KMS-11 (cell line): ENCODE data around the gene CLDN4.

Experiments
- H2AFZ ChIP-seq: fragments of 200-600 bp; sonication (generic); 2 replicates; pipeline ENCODE4 v1.6.1; 2016; ENCODE audit warnings: antibody characterized with exemption, mixed run types, low read depth
- H3K27ac ChIP-seq: fragments of 200-600 bp; sonication (generic); 2 replicates; pipeline ENCODE4 v1.6.1; 2016; ENCODE audit warnings: mild to moderate bottlenecking, mixed run types
- H3K27me3 ChIP-seq: fragments of 200-600 bp; sonication (generic); 2 replicates; pipeline ENCODE4 v1.6.1; 2017; ENCODE audit warnings: mild to moderate bottlenecking, low read depth, mixed run types, moderate library complexity; ENCODE audit not compliant: insufficient read depth
- H3K36me3 ChIP-seq: fragments of 200-600 bp; sonication (generic); 2 replicates; pipeline ENCODE4 v1.6.1; 2017; ENCODE audit warnings: mild to moderate bottlenecking, mixed run types; ENCODE audit not compliant: insufficient read depth
- H3K4me1 ChIP-seq: fragments of 200-600 bp; sonication (generic); 2 replicates; pipeline ENCODE4 v1.6.1; 2016; ENCODE audit warnings: mild to moderate bottlenecking, low read depth, mixed run types; ENCODE audit not compliant: poor library complexity, severe bottlenecking
- H3K4me2 ChIP-seq: fragments of 200-600 bp; sonication (generic); 2 replicates; pipeline ENCODE4 v1.7.0; 2016; ENCODE audit warnings: mild to moderate bottlenecking, mixed run types
- H3K4me3 ChIP-seq: fragments of 200-600 bp; sonication (generic); IDR thresholded peaks from 2 replicates; pipeline ENCODE4 v1.6.1; 2017; ENCODE audit warnings: low read depth, low read length, mixed read lengths; ENCODE audit not compliant: insufficient read depth
- H3K79me2 ChIP-seq: fragments of 200-600 bp; sonication (generic); 2 replicates; pipeline ENCODE4 v1.6.1; 2016; ENCODE audit warnings: low read depth, mixed run types; ENCODE audit not compliant: insufficient read depth
- H3K9ac ChIP-seq: fragments of 200-600 bp; sonication (generic); 2 replicates; pipeline ENCODE4 v1.6.1; 2016; ENCODE audit warnings: mild to moderate bottlenecking, mixed run types
- H4K20me1 ChIP-seq: fragments of 200-600 bp; sonication (generic); 2 replicates; pipeline ENCODE4 v1.6.1; 2016; ENCODE audit warnings: mild to moderate bottlenecking, mixed run types; ENCODE audit not compliant: insufficient read depth
- CTCF ChIP-seq: fragments of 200-600 bp; sonication (generic); conservative IDR thresholded peaks from 2 replicates; pipeline ENCODE4 v1.6.1; 2017; ENCODE audit warnings: low read depth, mild to moderate bottlenecking, antibody characterized with exemption, low read length, moderate library complexity, mixed read lengths

CLDN4 gene

GRCh38 chr7:73828972-73829371, 1.8 kb upstream of the CLDN4 start:
- Histone ChIP-seq H3K27ac (no peak overlapping the region), H3K27me3 (no peaks in the 10 kb centered on the region), H3K79me2 (no peaks in the 10 kb centered on the region), H3K4me1 (peaks cover 24% of the 10 kb centered on the region), H4K20me1 (no peaks in the 10 kb centered on the region), H2AFZ (no peak overlapping the region), H3K4me3 (no peak overlapping the region), H3K9ac (no peak overlapping the region), H3K4me2 (no peak overlapping the region), H3K36me3 (no peaks in the 10 kb centered on the region)
- no peak for TF ChIP-seq CTCF

GRCh38 chr7:73829505-73829904, 1.3 kb upstream of the CLDN4 start:
- no peak overlapping the region for H3K27ac ChIP-seq
- no peak overlapping the region for H3K4me2 ChIP-seq
- no peak overlapping the region for H3K9ac ChIP-seq
- no peaks in the 10 kb centered on the region for H3K79me2 ChIP-seq
- peaks cover 24% of the 10 kb centered on the region for H3K4me1 ChIP-seq
- H3K36me3 ChIP-seq = no peaks in the 10 kb centered on the region
- no peaks in the 10 kb centered on the region for H4K20me1 ChIP-seq
- TF ChIP-seq CTCF = no peak
- H3K27me3 ChIP-seq = no peaks in the 10 kb centered on the region
- no peak overlapping the region for H3K4me3 ChIP-seq
- H2AFZ ChIP-seq = no peak overlapping the region

- no peaks in the 10 kb centered on the region for H3K27me3 ChIP-seq
- no peak for TF ChIP-seq CTCF
- no peak overlapping the region for H2AFZ ChIP-seq
- peaks cover 24% of the 10 kb centered on the region for H3K4me1 ChIP-seq
- no peak overlapping the region for H3K4me3 ChIP-seq
- H3K27ac ChIP-seq = no peak overlapping the region
- H3K36me3 ChIP-seq = no peaks in the 10 kb centered on the region
- no peaks in the 10 kb centered on the region for H3K79me2 ChIP-seq
- no peak overlapping the region for H3K4me2 ChIP-seq
- H3K9ac ChIP-seq = no peak overlapping the region
- no peaks in the 10 kb centered on the region for H4K20me1 ChIP-seq
Measured at GRCh38 chr7:73829921-73830680, 695 bp upstream of the CLDN4 start.

GRCh38 chr7:73831584-73831833, 713 bp downstream of the CLDN4 start:
- Histone ChIP-seq H3K79me2 (no peaks in the 10 kb centered on the region), H3K36me3 (no peaks in the 10 kb centered on the region), H4K20me1 (no peaks in the 10 kb centered on the region), H3K4me1 (peaks cover 24% of the 10 kb centered on the region), H3K27ac (no peak overlapping the region), H3K27me3 (no peaks in the 10 kb centered on the region), H2AFZ (no peak overlapping the region), H3K4me3 (no peak overlapping the region), H3K9ac (no peak overlapping the region), H3K4me2 (no peak overlapping the region)
- TF ChIP-seq CTCF = no peak
